Adrenal gland (tissue), 12 donors: ENCODE results near the gene ABCD2. TPM values are rescaled to one million over a fixed set of nuclear protein-coding genes. Genes with fewer than 3 reads are reported as not detected.

ENCODE experiments used
- DNase-seq, 7 donors: peaks; one replicate each; pipeline ENCODE4 v3.0.0-alpha.2; 2019 to 2020
- H3K27ac ChIP-seq, 5 donors: fragments of 200-600 bp; sonication (generic) in 4 of 5; 1 replicate in 3 of 5; 2 replicates in 2 of 5; pipeline versions ENCODE4 v1.5.1 to v1.8.0; 2016 to 2020; ENCODE audit warnings: mild to moderate bottlenecking in 1 of 5
- H3K27me3 ChIP-seq: fragments of 200-600 bp; 2 replicates; pipeline ENCODE4 v1.8.0; 2021
- H3K36me3 ChIP-seq, 2 donors: fragments of 200-600 bp; replicated peaks in 1 of 2; 1 replicate in 1 of 2; 2 replicates in 1 of 2; pipeline versions ENCODE4 v1.5.1 to v1.8.0; 2018 to 2022
- H3K4me1 ChIP-seq, 2 donors: fragments of 200-600 bp; replicated peaks in 1 of 2; 1 replicate in 1 of 2; 2 replicates in 1 of 2; pipeline versions ENCODE4 v1.5.1 to v1.8.0; 2018 to 2021
- H3K4me3 ChIP-seq, 4 donors: fragments of 200-600 bp; sonication (generic) in 3 of 4; one replicate each; pipeline ENCODE4 v1.5.1; 2016 to 2018
- H3K9me3 ChIP-seq, 3 donors: fragments of 200-600 bp; sonication (generic) in 1 of 3; replicated peaks in 1 of 3; 1 replicate in 2 of 3; 2 replicates in 1 of 3; pipeline versions ENCODE4 v1.5.1 to v1.8.0; 2016 to 2021
- POLR2A ChIP-seq, 2 donors: fragments of 450-650 bp; IDR thresholded peaks; one replicate each; pipeline ENCODE4 v1.6.1; 2017; ENCODE audit warnings: antibody characterized with exemption in 2 of 2, mild to moderate bottlenecking in 2 of 2, moderate library complexity in 1 of 2
- WGBS, 4 donors: extraction: QIAGEN DNeasy Blood & Tissue Kit in 2 of 4; methylation state at CpG; one replicate each; pipeline versions ENCODE4 v1.1.5 to v1.1.7; 2013 to 2017; 5-methylcytosine and 5-hydroxymethylcytosine counted together
- intact Hi-C, 2 donors: fragments of 100-400 bp; cut with DNase I; formaldehyde crosslinking; loops; one replicate each; pipeline versions ENCODE4 v1.14.1 to v1.15.0; 2022 to 2023
- polyA plus RNA-seq, 3 donors: library from polyadenylated mRNA; stranded (reverse); fragments of 200-250 nt in 2 of 3; fragments of 350-450 nt in 1 of 3; fragmentation: Illumina TruSeq in 1 of 3; extraction: RNeasy Lipid Tissue Mini Kit (QIAGEN cat#74804) in 1 of 3; gene quantifications; one replicate each; pipeline ENCODE4 v1.2.3, GENCODE V29; 2013 to 2014
- total RNA-seq, 9 donors: library from RNA; depleted of rRNA in 4 of 9; stranded (reverse); fragments of >200 nt in 4 of 9; fragments of 120-200 nt in 1 of 9; fragmentation: NEBNext Ultra II Directional in 1 of 9; extraction: Animal tissue kit (Norgen Biotek cat#: 25700) in 1 of 9; gene quantifications; one replicate each; pipeline versions ENCODE4 v1.1.0 to v1.2.4, GENCODE V29; 2013 to 2023
- TF ChIP-seq, protein P1 (sequence below), 6 experiments: fragments of 450-650 bp in 4 of 6; fragments of 200-600 bp in 2 of 6; sonication (generic) in 1 of 6; IDR thresholded peaks; 1 replicate in 5 of 6; 2 replicates in 1 of 6; pipeline versions ENCODE4 v1.5.1 to v1.8.0; 2016 to 2021; ENCODE audit warnings: antibody characterized with exemption in 6 of 6, mild to moderate bottlenecking in 2 of 6, moderate library complexity in 1 of 6
- donor health status: healthy with polysubstance abuse.
- donor health status: Bipolar disorder and iron deficiency.
- donor health status: DM: yes; HTN: yes; CAD: no.
- donor health status: DM: no; HTN: no; CAD: no.
- donor health status: DM: no; HTN: no; CAD: no.
- donor health status: DM: yes; HTN: yes; CAD: no.

ABCD2 gene
- total and polyA plus RNA-seq, 12 donors, result 0.40 to 3.5 (median 0.94) TPM

DNA sequence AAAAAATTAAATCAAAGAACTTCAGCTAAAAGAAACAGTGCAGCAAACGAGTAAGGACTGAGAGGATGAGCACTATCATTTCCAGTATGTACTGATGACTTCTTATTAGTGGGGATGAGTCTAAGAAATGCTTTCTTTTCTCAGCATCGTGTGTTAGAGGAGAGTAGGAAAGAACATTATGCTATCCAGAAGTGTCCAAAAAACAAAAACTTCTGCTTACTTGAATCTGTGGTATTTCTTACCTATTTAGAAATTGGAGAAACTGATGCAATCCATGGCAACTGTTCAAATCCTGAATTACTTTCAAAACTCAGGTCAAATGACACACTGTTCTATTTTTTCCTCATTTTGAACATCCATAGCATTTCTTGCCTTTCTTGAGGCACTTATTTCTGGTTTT, 23.7 kb downstream of the ABCD2 start:
- no peaks in the 10 kb centered on the region for H3K27me3 ChIP-seq
- no peak for TF ChIP-seq POLR2A (IDR thresholded peaks at IDR 0.05)
- TF ChIP-seq, protein P1, sequence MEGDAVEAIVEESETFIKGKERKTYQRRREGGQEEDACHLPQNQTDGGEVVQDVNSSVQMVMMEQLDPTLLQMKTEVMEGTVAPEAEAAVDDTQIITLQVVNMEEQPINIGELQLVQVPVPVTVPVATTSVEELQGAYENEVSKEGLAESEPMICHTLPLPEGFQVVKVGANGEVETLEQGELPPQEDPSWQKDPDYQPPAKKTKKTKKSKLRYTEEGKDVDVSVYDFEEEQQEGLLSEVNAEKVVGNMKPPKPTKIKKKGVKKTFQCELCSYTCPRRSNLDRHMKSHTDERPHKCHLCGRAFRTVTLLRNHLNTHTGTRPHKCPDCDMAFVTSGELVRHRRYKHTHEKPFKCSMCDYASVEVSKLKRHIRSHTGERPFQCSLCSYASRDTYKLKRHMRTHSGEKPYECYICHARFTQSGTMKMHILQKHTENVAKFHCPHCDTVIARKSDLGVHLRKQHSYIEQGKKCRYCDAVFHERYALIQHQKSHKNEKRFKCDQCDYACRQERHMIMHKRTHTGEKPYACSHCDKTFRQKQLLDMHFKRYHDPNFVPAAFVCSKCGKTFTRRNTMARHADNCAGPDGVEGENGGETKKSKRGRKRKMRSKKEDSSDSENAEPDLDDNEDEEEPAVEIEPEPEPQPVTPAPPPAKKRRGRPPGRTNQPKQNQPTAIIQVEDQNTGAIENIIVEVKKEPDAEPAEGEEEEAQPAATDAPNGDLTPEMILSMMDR (IDR thresholded peaks at IDR 0.05), result no peak
- no peaks in the 10 kb centered on the region for H3K9me3 ChIP-seq
- H3K36me3 ChIP-seq, result no peaks in the 10 kb centered on the region
- H3K4me3 ChIP-seq, result no peak overlapping the region
- H3K27ac ChIP-seq, result no peak overlapping the region
- WGBS, 4 donors, result 65 to 70% (median 68%) methylated on average over 2 of the region's 2 CpGs
- intact Hi-C loops, result no loop called here
- H3K4me1 ChIP-seq, result no peaks in the 10 kb centered on the region
- no peak for DNase-seq

DNA sequence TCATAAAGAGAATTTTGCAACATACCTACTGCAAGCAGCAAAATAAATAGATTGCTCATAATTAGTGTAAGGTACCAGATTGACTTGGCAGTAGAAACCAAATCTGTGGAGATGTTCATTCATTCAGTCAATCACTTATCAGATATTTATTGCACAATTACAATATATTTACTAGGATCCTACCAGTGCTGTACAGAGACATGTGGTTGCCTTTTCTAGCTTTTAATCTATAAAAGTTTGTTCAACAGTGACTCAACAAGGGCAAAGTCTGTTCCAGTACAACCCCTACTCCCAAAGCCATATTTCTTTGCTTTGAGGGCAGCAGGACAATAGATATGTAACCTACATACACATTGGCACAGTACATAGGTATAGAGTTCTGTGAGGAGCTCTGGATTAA, 27.3 kb downstream of the ABCD2 start:
- DNase-seq, result no peak
- intact Hi-C loops, result no loop called here
- Histone ChIP-seq H3K36me3 (no peaks in the 10 kb centered on the region), H3K4me1 (no peaks in the 10 kb centered on the region), H3K9me3 (no peaks in the 10 kb centered on the region), H3K27ac (no peak overlapping the region), H3K27me3 (no peaks in the 10 kb centered on the region), H3K4me3 (no peak overlapping the region)
- TF ChIP-seq POLR2A (IDR thresholded peaks at IDR 0.05), result no peak
- TF ChIP-seq, protein P1 (IDR thresholded peaks at IDR 0.05), result no peak

GRCh38 chr12:39588348-39588747, 31.3 kb downstream of the ABCD2 start:
- Histone ChIP-seq H3K27ac (no peak overlapping the region), H3K9me3 (no peaks in the 10 kb centered on the region), H3K4me1 (no peaks in the 10 kb centered on the region), H3K4me3 (no peak overlapping the region), H3K36me3 (no peaks in the 10 kb centered on the region), H3K27me3 (no peaks in the 10 kb centered on the region)
- TF ChIP-seq, protein P1 (IDR thresholded peaks at IDR 0.05), result no peak
- no peak for TF ChIP-seq POLR2A (IDR thresholded peaks at IDR 0.05)
- intact Hi-C loops, result no loop called here
- 74 to 86% (median 81%) methylated on average over 9 of the region's 9 CpGs for WGBS, 4 donors
- no peak for DNase-seq

GRCh38 chr12:39587225-39587624, 32.4 kb downstream of the ABCD2 start:
- no peaks in the 10 kb centered on the region for H3K9me3 ChIP-seq
- H3K27me3 ChIP-seq, result no peaks in the 10 kb centered on the region
- TF ChIP-seq, protein P1 (IDR thresholded peaks at IDR 0.05), result peak in 2 of 6 experiments; percentile 21 to 34
- TF ChIP-seq POLR2A (IDR thresholded peaks at IDR 0.05), result no peak
- H3K36me3 ChIP-seq, result no peaks in the 10 kb centered on the region
- no peaks in the 10 kb centered on the region for H3K4me1 ChIP-seq
- 60 to 66% (median 63%) methylated on average over 3 of the region's 3 CpGs for WGBS, 4 donors
- DNase-seq, result peak in 1 of 7 donors; percentile 2
- H3K27ac ChIP-seq, result no peak overlapping the region
- no peak overlapping the region for H3K4me3 ChIP-seq
- intact Hi-C loops, result no loop called here
